ENCODE results near the gene C4orf50.

Gene C4orf50

GRCh38 chr4:5940470-5941203, 77.6 kb downstream of the C4orf50 start:
- DNase-seq: no peak

- no peak for DNase-seq
Measured at GRCh38 chr4:5933996-5934831, 84.0 kb downstream of the C4orf50 start.

- no peak for DNase-seq
Measured at GRCh38 chr4:5933116-5933515, 85.1 kb downstream of the C4orf50 start.

GRCh38 chr4:5932035-5932568, 86.1 kb downstream of the C4orf50 start:
- no peak for DNase-seq

- no peak for DNase-seq
Measured at GRCh38 chr4:5931526-5931925, 86.7 kb downstream of the C4orf50 start.

GRCh38 chr4:5930876-5931275, 87.4 kb downstream of the C4orf50 start:
- DNase-seq: peak in 1 of 14 donors; percentile 2

- no peak for DNase-seq
Measured at GRCh38 chr4:5930456-5930855, 87.8 kb downstream of the C4orf50 start.

- DNase-seq: no peak
Measured at GRCh38 chr4:5928844-5929420, 89.3 kb downstream of the C4orf50 start.

- no peak for DNase-seq
Measured at GRCh38 chr4:5928274-5928673, 90.0 kb downstream of the C4orf50 start.

GRCh38 chr4:5927747-5928146, 90.5 kb downstream of the C4orf50 start:
- DNase-seq: no peak

GRCh38 chr4:5927116-5927515, 91.1 kb downstream of the C4orf50 start:
- no peak for DNase-seq

GRCh38 chr4:5926598-5926997, 91.6 kb downstream of the C4orf50 start:
- no peak for DNase-seq

GRCh38 chr4:5925419-5926200, 92.6 kb downstream of the C4orf50 start:
- no peak for DNase-seq

- no peak for DNase-seq
Measured at GRCh38 chr4:5924461-5925125, 93.6 kb downstream of the C4orf50 start.

- no peak for DNase-seq
Measured at GRCh38 chr4:5923376-5923775, 94.9 kb downstream of the C4orf50 start.

- DNase-seq: no peak
Measured at GRCh38 chr4:5922556-5922955, 95.7 kb downstream of the C4orf50 start.

GRCh38 chr4:5921981-5922380, 96.2 kb downstream of the C4orf50 start:
- no peak for DNase-seq

- no peak for DNase-seq
Measured at GRCh38 chr4:5921101-5921980, 96.9 kb downstream of the C4orf50 start.

GRCh38 chr4:5919571-5919970, 98.7 kb downstream of the C4orf50 start:
- DNase-seq: no peak

GRCh38 chr4:5919044-5919443, 99.2 kb downstream of the C4orf50 start:
- no peak for DNase-seq
